ENCODE data around the gene SLC18A3.

DNA sequence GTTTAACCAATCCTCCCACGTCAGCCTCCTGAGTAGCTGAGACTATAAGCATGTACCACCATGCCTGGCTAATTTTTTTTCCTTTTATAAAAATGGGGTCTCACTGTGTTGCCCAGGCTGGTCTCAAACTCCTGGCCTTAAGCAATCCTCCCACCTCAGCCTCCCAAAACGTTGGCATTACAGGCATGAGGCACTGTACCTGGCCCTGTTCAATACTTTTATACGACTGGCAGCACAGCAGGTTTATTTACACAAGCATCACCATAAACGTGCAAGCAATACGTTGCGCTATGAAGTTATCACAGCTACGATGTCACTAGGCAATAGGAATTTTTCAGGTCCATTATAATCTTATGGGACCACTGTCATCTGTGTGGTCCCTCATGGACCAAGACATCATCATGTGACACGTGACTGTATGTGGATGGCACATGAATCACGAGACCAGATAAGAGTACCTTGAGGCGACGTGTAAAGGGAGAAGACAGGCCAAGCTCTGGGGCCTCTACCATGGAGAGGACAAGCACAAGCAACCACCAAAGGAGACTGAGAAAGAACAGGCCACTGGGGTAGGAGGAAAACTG is 34.5 kb upstream of the SLC18A3 start:
- TF ChIP-seq, protein P1, sequence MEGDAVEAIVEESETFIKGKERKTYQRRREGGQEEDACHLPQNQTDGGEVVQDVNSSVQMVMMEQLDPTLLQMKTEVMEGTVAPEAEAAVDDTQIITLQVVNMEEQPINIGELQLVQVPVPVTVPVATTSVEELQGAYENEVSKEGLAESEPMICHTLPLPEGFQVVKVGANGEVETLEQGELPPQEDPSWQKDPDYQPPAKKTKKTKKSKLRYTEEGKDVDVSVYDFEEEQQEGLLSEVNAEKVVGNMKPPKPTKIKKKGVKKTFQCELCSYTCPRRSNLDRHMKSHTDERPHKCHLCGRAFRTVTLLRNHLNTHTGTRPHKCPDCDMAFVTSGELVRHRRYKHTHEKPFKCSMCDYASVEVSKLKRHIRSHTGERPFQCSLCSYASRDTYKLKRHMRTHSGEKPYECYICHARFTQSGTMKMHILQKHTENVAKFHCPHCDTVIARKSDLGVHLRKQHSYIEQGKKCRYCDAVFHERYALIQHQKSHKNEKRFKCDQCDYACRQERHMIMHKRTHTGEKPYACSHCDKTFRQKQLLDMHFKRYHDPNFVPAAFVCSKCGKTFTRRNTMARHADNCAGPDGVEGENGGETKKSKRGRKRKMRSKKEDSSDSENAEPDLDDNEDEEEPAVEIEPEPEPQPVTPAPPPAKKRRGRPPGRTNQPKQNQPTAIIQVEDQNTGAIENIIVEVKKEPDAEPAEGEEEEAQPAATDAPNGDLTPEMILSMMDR (conservative IDR thresholded peaks at IDR 0.05; ENCODE audit: low read depth in 2 of 2): no peak
- TF ChIP-seq POLR2AphosphoS5 (IDR thresholded peaks at IDR 0.05; ENCODE audit: low read depth) (no peak), EZH2phosphoT487 (IDR thresholded peaks at IDR 0.05; ENCODE audit: unreplicated experiment) (no peak), EZH2 (IDR thresholded peaks at IDR 0.05; ENCODE audit: low read depth, unreplicated experiment) (no peak), STAT1 (IDR thresholded peaks at IDR 0.05; ENCODE audit: unreplicated experiment) (no peak), CREB1 (CRISPR knock-in tag; IDR thresholded peaks at IDR 0.05; ENCODE audit: low read depth) (no peak), JUNB (IDR thresholded peaks at IDR 0.05; ENCODE audit: unreplicated experiment) (no peak), ZNF114 (CRISPR knock-in tag; IDR thresholded peaks at IDR 0.05) (no peak), NANOG (IDR thresholded peaks at IDR 0.05; ENCODE audit: borderline replicate concordance) (no peak)
- TF ChIP-seq, protein P2, sequence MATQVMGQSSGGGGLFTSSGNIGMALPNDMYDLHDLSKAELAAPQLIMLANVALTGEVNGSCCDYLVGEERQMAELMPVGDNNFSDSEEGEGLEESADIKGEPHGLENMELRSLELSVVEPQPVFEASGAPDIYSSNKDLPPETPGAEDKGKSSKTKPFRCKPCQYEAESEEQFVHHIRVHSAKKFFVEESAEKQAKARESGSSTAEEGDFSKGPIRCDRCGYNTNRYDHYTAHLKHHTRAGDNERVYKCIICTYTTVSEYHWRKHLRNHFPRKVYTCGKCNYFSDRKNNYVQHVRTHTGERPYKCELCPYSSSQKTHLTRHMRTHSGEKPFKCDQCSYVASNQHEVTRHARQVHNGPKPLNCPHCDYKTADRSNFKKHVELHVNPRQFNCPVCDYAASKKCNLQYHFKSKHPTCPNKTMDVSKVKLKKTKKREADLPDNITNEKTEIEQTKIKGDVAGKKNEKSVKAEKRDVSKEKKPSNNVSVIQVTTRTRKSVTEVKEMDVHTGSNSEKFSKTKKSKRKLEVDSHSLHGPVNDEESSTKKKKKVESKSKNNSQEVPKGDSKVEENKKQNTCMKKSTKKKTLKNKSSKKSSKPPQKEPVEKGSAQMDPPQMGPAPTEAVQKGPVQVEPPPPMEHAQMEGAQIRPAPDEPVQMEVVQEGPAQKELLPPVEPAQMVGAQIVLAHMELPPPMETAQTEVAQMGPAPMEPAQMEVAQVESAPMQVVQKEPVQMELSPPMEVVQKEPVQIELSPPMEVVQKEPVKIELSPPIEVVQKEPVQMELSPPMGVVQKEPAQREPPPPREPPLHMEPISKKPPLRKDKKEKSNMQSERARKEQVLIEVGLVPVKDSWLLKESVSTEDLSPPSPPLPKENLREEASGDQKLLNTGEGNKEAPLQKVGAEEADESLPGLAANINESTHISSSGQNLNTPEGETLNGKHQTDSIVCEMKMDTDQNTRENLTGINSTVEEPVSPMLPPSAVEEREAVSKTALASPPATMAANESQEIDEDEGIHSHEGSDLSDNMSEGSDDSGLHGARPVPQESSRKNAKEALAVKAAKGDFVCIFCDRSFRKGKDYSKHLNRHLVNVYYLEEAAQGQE (IDR thresholded peaks at IDR 0.05; ENCODE audit: unreplicated experiment): no peak
- TF ChIP-seq, protein P3, sequence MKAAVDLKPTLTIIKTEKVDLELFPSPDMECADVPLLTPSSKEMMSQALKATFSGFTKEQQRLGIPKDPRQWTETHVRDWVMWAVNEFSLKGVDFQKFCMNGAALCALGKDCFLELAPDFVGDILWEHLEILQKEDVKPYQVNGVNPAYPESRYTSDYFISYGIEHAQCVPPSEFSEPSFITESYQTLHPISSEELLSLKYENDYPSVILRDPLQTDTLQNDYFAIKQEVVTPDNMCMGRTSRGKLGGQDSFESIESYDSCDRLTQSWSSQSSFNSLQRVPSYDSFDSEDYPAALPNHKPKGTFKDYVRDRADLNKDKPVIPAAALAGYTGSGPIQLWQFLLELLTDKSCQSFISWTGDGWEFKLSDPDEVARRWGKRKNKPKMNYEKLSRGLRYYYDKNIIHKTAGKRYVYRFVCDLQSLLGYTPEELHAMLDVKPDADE (IDR thresholded peaks at IDR 0.05): no peak

Data from GM23338 (cell line).